ENCODE data around the gene HTRA3. TPM values are rescaled to one million over a fixed set of nuclear protein-coding genes. Genes with fewer than 3 reads are reported as not detected.

Gene HTRA3
- total and polyA plus RNA-seq, 2 experiments from 2014 or later = 1.3 to 3.6 TPM

DNA sequence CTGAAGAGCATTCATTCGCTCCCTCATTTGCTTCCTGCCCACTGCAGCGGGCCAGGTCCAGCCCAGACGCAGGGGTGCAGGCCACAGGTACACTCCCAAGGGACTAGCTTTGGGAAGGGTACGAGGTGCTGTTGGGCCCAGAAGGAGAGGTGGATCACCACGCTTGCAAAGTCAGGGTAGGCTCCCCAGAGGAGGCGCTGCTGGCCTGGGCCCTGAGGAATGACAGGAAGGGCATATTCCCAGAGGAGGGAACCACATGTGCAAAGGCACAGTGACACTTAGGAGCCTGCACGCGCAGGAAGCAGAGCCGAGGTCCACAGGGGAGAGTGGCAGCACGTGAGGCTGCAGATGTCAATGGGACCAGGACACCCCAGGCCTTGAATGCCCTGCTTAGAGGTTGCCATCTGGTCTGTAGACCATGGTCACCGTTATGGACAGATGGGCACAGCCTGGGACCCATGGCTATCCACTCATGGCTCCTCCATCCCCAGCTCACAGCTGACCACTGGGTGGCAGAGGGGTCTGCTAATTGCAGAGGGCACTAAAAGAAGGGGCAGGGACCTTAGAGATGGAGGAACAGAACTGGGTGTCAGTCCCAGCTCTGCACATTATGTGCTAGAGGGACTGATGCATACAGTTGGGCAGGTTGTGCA is 7.9 kb downstream of the HTRA3 start (continued):
- no peak for TF ChIP-seq NANOG (IDR thresholded peaks at IDR 0.05; ENCODE audit: borderline replicate concordance)
- TF ChIP-seq EZH2phosphoT487 (IDR thresholded peaks at IDR 0.05; ENCODE audit: unreplicated experiment) = no peak
- no peak for TF ChIP-seq STAT1 (IDR thresholded peaks at IDR 0.05; ENCODE audit: unreplicated experiment)

DNA sequence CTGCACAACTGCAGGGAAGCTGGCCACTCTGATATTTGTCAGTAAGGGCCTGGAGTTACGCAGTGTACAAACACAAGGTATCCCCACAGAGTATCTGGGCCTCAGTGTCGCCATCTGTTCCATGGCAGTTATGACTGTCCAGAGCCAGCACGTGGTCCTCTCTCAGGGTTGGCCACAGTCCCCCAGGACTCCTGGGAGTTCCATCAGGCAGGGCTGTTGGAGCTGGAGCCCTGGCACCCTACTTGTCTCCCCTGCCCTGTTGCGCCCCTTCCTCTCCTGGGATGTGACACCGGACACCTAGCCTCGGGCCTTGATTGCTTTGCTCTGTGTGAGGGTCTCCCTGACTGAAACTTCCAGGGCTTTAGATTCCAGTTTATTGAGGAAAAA is 8.4 kb downstream of the HTRA3 start:
- TF ChIP-seq, protein P1, sequence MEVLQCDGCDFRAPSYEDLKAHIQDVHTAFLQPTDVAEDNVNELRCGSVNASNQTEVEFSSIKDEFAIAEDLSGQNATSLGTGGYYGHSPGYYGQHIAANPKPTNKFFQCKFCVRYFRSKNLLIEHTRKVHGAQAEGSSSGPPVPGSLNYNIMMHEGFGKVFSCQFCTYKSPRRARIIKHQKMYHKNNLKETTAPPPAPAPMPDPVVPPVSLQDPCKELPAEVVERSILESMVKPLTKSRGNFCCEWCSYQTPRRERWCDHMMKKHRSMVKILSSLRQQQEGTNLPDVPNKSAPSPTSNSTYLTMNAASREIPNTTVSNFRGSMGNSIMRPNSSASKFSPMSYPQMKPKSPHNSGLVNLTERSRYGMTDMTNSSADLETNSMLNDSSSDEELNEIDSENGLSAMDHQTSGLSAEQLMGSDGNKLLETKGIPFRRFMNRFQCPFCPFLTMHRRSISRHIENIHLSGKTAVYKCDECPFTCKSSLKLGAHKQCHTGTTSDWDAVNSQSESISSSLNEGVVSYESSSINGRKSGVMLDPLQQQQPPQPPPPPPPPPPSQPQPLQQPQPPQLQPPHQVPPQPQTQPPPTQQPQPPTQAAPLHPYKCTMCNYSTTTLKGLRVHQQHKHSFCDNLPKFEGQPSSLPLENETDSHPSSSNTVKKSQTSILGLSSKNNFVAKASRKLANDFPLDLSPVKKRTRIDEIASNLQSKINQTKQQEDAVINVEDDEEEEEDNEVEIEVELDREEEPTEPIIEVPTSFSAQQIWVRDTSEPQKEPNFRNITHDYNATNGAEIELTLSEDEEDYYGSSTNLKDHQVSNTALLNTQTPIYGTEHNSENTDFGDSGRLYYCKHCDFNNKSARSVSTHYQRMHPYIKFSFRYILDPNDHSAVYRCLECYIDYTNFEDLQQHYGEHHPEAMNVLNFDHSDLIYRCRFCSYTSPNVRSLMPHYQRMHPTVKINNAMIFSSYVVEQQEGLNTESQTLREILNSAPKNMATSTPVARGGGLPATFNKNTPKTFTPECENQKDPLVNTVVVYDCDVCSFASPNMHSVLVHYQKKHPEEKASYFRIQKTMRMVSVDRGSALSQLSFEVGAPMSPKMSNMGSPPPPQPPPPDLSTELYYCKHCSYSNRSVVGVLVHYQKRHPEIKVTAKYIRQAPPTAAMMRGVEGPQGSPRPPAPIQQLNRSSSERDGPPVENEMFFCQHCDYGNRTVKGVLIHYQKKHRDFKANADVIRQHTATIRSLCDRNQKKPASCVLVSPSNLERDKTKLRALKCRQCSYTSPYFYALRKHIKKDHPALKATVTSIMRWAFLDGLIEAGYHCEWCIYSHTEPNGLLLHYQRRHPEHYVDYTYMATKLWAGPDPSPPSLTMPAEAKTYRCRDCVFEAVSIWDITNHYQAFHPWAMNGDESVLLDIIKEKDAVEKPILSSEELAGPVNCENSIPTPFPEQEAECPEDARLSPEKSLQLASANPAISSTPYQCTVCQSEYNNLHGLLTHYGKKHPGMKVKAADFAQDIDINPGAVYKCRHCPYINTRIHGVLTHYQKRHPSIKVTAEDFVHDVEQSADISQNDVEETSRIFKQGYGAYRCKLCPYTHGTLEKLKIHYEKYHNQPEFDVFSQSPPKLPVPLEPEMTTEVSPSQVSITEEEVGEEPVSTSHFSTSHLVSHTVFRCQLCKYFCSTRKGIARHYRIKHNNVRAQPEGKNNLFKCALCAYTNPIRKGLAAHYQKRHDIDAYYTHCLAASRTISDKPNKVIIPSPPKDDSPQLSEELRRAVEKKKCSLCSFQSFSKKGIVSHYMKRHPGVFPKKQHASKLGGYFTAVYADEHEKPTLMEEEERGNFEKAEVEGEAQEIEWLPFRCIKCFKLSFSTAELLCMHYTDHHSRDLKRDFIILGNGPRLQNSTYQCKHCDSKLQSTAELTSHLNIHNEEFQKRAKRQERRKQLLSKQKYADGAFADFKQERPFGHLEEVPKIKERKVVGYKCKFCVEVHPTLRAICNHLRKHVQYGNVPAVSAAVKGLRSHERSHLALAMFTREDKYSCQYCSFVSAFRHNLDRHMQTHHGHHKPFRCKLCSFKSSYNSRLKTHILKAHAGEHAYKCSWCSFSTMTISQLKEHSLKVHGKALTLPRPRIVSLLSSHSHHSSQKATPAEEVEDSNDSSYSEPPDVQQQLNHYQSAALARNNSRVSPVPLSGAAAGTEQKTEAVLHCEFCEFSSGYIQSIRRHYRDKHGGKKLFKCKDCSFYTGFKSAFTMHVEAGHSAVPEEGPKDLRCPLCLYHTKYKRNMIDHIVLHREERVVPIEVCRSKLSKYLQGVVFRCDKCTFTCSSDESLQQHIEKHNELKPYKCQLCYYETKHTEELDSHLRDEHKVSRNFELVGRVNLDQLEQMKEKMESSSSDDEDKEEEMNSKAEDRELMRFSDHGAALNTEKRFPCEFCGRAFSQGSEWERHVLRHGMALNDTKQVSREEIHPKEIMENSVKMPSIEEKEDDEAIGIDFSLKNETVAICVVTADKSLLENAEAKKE (CRISPR knock-in tag; IDR thresholded peaks at IDR 0.05) = no peak
- TF ChIP-seq, protein P2, sequence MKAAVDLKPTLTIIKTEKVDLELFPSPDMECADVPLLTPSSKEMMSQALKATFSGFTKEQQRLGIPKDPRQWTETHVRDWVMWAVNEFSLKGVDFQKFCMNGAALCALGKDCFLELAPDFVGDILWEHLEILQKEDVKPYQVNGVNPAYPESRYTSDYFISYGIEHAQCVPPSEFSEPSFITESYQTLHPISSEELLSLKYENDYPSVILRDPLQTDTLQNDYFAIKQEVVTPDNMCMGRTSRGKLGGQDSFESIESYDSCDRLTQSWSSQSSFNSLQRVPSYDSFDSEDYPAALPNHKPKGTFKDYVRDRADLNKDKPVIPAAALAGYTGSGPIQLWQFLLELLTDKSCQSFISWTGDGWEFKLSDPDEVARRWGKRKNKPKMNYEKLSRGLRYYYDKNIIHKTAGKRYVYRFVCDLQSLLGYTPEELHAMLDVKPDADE (IDR thresholded peaks at IDR 0.05) = no peak
- TF ChIP-seq NANOG (IDR thresholded peaks at IDR 0.05; ENCODE audit: borderline replicate concordance) = no peak
- Histone ChIP-seq H3K79me2 (replicated peaks; ENCODE audit: insufficient read depth) (no peaks in the 10 kb centered on the region), H4K20me1 (replicated peaks; ENCODE audit: insufficient read depth) (no peaks in the 10 kb centered on the region), H3K27me3 (ENCODE audit: insufficient read depth) (no peaks in the 10 kb centered on the region), H2AFZ (no peak overlapping the region), H3K4me2 (no peak overlapping the region), H3K9me2 (ENCODE audit: insufficient read depth) (no peaks in the 10 kb centered on the region), H3K4me1 (ENCODE audit: insufficient read depth) (no peaks in the 10 kb centered on the region), H3K27ac (ENCODE audit: low read depth) (no peak overlapping the region), H3F3A (replicated peaks; ENCODE audit: low read depth) (no peaks in the 10 kb centered on the region), H3K36me3 (ENCODE audit: insufficient read depth) (no peaks in the 10 kb centered on the region), H3K4me3 (no peak overlapping the region)
- Mint-ChIP-seq H3K27me3 (ENCODE audit: insufficient read depth, low read depth, poor library complexity) (peaks cover 14% of the 10 kb centered on the region), H3K36me3 (ENCODE audit: low read depth) (no peaks in the 10 kb centered on the region), H3K4me1 (peaks cover 2% of the 10 kb centered on the region; the same call in 1 of the 3 replicates), H3K4me3 (no peak overlapping the region), H3K27ac (no peak overlapping the region), H3K9me3 (no peaks in the 10 kb centered on the region)
- DNase-seq (ENCODE audit: low spot score) (no peak), ATAC-seq (no peak)
